ENCODE results near the gene RALGDS.

The RALGDS gene

DNA sequence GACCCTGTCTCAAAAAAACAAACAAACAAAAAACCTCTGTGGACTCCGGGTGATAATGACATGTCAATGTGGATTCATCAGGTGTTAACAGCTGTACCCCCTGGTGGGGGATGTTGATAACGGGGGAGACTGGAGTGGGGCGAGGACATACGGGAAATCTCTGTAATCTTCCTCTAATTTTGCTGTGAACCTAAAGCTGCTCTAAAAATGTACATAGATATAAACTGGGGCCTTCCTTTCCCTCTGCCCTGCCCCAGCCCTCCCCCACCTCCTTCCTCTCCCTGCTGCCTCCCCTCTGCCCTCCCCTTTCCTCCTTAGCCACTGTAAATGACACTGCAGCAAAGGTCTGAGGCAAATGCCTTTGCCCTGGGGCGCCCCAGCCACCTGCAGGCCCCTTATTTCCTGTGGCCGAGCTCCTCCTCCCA is 60.6 kb downstream of the RALGDS start:
- no peaks in the 10 kb centered on the region for H3K9me3 ChIP-seq (ENCODE audit: severe bottlenecking)
- H3K27ac ChIP-seq (ENCODE audit: poor library complexity, severe bottlenecking), result peak overlapping the region; percentile 80
- no peaks in the 10 kb centered on the region for H3K27me3 ChIP-seq (ENCODE audit: insufficient read depth, poor library complexity, severe bottlenecking)
- TF ChIP-seq, protein P1, sequence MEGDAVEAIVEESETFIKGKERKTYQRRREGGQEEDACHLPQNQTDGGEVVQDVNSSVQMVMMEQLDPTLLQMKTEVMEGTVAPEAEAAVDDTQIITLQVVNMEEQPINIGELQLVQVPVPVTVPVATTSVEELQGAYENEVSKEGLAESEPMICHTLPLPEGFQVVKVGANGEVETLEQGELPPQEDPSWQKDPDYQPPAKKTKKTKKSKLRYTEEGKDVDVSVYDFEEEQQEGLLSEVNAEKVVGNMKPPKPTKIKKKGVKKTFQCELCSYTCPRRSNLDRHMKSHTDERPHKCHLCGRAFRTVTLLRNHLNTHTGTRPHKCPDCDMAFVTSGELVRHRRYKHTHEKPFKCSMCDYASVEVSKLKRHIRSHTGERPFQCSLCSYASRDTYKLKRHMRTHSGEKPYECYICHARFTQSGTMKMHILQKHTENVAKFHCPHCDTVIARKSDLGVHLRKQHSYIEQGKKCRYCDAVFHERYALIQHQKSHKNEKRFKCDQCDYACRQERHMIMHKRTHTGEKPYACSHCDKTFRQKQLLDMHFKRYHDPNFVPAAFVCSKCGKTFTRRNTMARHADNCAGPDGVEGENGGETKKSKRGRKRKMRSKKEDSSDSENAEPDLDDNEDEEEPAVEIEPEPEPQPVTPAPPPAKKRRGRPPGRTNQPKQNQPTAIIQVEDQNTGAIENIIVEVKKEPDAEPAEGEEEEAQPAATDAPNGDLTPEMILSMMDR (IDR thresholded peaks at IDR 0.05; ENCODE audit: poor library complexity, severe bottlenecking), result no peak
- peak; percentile 20 for ATAC-seq (ENCODE audit: low read depth)
- H3K4me1 ChIP-seq (ENCODE audit: insufficient read depth, poor library complexity, severe bottlenecking), result peaks cover 34% of the 10 kb centered on the region
- H3K36me3 ChIP-seq (ENCODE audit: low read depth), result peaks cover 16% of the 10 kb centered on the region
- no peak for DNase-seq (ENCODE audit: low spot score)
- no peak overlapping the region for H3K4me3 ChIP-seq (ENCODE audit: severe bottlenecking)

DNA sequence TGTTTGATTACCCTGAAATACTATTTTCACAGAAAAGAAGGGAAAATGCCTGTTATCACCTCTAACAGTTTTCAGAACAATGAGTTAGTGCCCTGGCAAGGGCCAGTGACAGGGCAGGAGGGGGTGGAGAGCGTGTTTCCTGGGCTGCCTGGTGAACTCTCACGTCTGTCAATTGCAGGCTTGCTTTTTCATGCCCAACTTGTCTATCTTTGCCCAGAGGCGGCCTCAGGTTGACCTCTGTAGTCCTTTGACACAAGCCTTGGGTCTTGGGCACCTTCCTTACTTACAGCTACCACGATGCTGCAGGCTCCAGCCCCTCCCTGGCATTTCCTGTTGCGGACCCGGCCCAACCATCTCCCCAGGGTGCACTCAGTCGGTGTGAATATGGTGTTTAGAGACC is 61.4 kb downstream of the RALGDS start:
- no peaks in the 10 kb centered on the region for H3K9me3 ChIP-seq (ENCODE audit: severe bottlenecking)
- peaks cover 24% of the 10 kb centered on the region for H3K36me3 ChIP-seq (ENCODE audit: low read depth)
- peak overlapping the region; percentile 80 for H3K27ac ChIP-seq (ENCODE audit: poor library complexity, severe bottlenecking)
- H3K4me1 ChIP-seq (ENCODE audit: insufficient read depth, poor library complexity, severe bottlenecking), result peaks cover 34% of the 10 kb centered on the region
- DNase-seq (ENCODE audit: low spot score) (no peak), ATAC-seq (ENCODE audit: low read depth) (peak; percentile 54)
- H3K27me3 ChIP-seq (ENCODE audit: insufficient read depth, poor library complexity, severe bottlenecking), result no peaks in the 10 kb centered on the region
- TF ChIP-seq, protein P1 (IDR thresholded peaks at IDR 0.05; ENCODE audit: poor library complexity, severe bottlenecking), result no peak
- no peak overlapping the region for H3K4me3 ChIP-seq (ENCODE audit: severe bottlenecking)

DNA sequence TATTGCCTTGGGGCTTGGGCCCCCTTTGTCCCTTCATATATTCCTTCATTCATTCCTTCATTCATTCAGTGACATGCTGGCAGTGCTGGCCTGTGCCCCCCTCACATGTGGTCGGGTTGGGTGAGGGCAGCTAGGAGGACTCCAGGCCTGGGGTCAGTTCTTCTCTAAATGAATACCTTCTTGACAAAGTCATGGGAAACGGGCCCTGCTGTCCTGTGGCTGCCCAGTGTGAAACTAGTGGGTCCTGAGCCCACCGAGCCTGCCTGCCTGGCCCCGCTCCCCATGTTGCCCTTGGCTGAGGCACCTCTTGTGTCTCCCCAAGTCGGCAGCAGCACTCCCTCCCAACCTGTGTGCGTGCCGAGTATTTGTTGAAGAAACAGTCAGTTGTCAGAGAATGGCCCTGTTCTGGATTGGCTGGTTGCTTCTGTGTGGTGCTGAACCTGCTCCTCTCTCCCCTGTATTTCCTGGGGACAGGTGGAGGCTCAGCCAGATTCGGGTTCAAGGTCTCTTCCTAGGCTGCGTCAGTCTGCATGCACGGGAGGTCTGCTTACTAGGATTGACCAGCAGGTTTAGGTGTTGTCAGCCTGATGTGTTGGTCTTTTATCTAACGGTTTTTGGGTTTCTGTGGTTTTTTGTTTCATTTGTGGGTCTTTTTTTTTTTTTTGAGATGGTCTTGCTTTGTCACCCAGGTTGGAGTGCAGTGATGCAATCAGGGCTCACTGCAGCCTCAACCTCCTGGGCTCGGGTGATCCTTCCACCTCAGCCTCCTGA is 62.3 kb downstream of the RALGDS start:
- DNase-seq (ENCODE audit: low spot score) (no peak), ATAC-seq (ENCODE audit: low read depth) (no peak)
- H3K27me3 ChIP-seq (ENCODE audit: insufficient read depth, poor library complexity, severe bottlenecking), result no peaks in the 10 kb centered on the region
- TF ChIP-seq, protein P1 (IDR thresholded peaks at IDR 0.05; ENCODE audit: poor library complexity, severe bottlenecking), result no peak
- no peak overlapping the region for H3K4me3 ChIP-seq (ENCODE audit: severe bottlenecking)
- H3K36me3 ChIP-seq (ENCODE audit: low read depth), result peaks cover 33% of the 10 kb centered on the region
- no peaks in the 10 kb centered on the region for H3K9me3 ChIP-seq (ENCODE audit: severe bottlenecking)
- H3K4me1 ChIP-seq (ENCODE audit: insufficient read depth, poor library complexity, severe bottlenecking), result peaks cover 34% of the 10 kb centered on the region
- H3K27ac ChIP-seq (ENCODE audit: poor library complexity, severe bottlenecking), result peak overlapping the region; percentile 80

DNA sequence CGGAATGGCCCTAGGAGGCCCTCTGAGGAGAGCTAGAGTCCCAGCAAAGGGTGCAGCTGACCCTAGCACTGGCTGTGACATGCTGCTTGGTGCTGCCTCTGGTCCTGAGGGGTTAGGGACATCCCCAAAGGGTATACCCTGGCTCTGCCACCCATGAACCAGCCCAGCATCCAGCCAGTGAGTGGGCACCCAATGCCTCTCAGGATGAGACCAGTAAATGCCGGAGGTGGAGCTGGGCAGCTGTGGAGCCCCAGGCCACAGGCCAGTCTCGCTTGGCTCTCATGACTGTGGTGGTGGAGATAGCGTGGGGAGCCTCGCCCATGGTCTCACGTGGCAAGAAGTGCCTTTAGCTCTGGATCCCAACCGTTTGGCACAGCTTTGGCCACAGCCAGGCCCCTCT is 63.0 kb downstream of the RALGDS start:
- Histone ChIP-seq H3K27me3 (ENCODE audit: insufficient read depth, poor library complexity, severe bottlenecking) (no peaks in the 10 kb centered on the region), H3K36me3 (ENCODE audit: low read depth) (peaks cover 40% of the 10 kb centered on the region), H3K9me3 (ENCODE audit: severe bottlenecking) (no peaks in the 10 kb centered on the region), H3K4me3 (ENCODE audit: severe bottlenecking) (no peak overlapping the region), H3K27ac (ENCODE audit: poor library complexity, severe bottlenecking) (no peak overlapping the region), H3K4me1 (ENCODE audit: insufficient read depth, poor library complexity, severe bottlenecking) (peaks cover 34% of the 10 kb centered on the region)
- DNase-seq (ENCODE audit: low spot score), result no peak
- TF ChIP-seq, protein P1 (IDR thresholded peaks at IDR 0.05; ENCODE audit: poor library complexity, severe bottlenecking), result no peak
- no peak for ATAC-seq (ENCODE audit: low read depth)

DNA sequence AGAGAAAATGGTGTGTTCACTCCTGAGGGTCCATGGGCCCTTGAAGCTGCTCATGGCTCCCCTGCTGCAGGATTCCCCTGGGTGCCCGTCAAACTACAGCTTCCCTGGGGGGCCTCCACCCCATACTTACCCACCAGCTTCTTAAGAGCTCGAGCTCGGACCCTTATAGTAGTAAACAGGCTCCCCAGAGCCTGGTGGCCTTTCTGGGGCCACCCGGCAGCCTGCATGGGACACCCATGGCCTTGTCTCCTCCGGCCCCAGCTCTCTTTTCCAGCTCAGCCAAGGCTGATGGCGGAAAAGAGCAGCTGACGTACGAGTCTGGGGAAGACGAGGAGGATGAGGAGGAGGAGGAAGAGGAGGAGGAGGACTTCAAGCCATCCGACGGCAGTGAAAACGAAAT is 63.5 kb downstream of the RALGDS start:
- H3K27me3 ChIP-seq (ENCODE audit: insufficient read depth, poor library complexity, severe bottlenecking), result no peaks in the 10 kb centered on the region
- peaks cover 34% of the 10 kb centered on the region for H3K4me1 ChIP-seq (ENCODE audit: insufficient read depth, poor library complexity, severe bottlenecking)
- ATAC-seq (ENCODE audit: low read depth) (no peak), DNase-seq (ENCODE audit: low spot score) (no peak)
- H3K36me3 ChIP-seq (ENCODE audit: low read depth), result peaks cover 45% of the 10 kb centered on the region
- H3K27ac ChIP-seq (ENCODE audit: poor library complexity, severe bottlenecking), result no peak overlapping the region
- TF ChIP-seq, protein P1 (IDR thresholded peaks at IDR 0.05; ENCODE audit: poor library complexity, severe bottlenecking), result no peak
- no peak overlapping the region for H3K4me3 ChIP-seq (ENCODE audit: severe bottlenecking)
- H3K9me3 ChIP-seq (ENCODE audit: severe bottlenecking), result no peaks in the 10 kb centered on the region

Measured in RWPE2 (cell line).